Cardiac muscle cell (in vitro differentiated cells and primary cell): ENCODE measurements around the gene SMOC1. TPM values are rescaled to one million over a fixed set of nuclear protein-coding genes. Genes with fewer than 3 reads are reported as not detected.

ENCODE experiments used
- DNase-seq, 2 donors: peaks; one replicate each; pipeline versions ENCODE4 v3.0.0 to v3.0.0-alpha.2; 2010 to 2017; ENCODE audit warnings: low read depth in 1 of 2, low spot score in 1 of 2
- H3K27ac ChIP-seq: fragments of 200-600 bp; sonication (generic); 2 replicates; pipeline ENCODE4 v1.5.1; 2016
- H3K27me3 ChIP-seq: fragments of 200-600 bp; sonication (generic); 2 replicates; pipeline ENCODE4 v1.6.0; 2016; ENCODE audit warnings: control low read depth
- H3K36me3 ChIP-seq: fragments of 200-600 bp; sonication (generic); 2 replicates; pipeline ENCODE4 v1.5.1; 2016; ENCODE audit warnings: control low read depth
- H3K4me1 ChIP-seq: fragments of 200-600 bp; sonication (generic); 2 replicates; pipeline ENCODE4 v1.8.1; 2017; ENCODE audit warnings: low read depth, mild to moderate bottlenecking, mixed run types
- H3K4me3 ChIP-seq: fragments of 200-600 bp; sonication (generic); 2 replicates; pipeline ENCODE4 v1.5.1; 2016; ENCODE audit warnings: mild to moderate bottlenecking
- H3K9me3 ChIP-seq: fragments of 200-600 bp; sonication (generic); 2 replicates; pipeline ENCODE4 v1.5.1; 2017; ENCODE audit warnings: low read depth, mild to moderate bottlenecking, control low read depth
- polyA plus RNA-seq: library from polyadenylated mRNA; unstranded; fragments of >200 nt; fragmentation: Nextera tagmentation; extraction: Ambion mirVana; gene quantifications from 2 replicates; pipeline ENCODE4 v1.2.1, GENCODE V29; 2016
- total RNA-seq: library from RNA; depleted of rRNA; stranded (reverse); fragments of >200 nt; gene quantifications from 2 replicates; pipeline ENCODE4 v1.2.3, GENCODE V29; 2016
- TF ChIP-seq, protein P1 (sequence below): IDR thresholded peaks from 2 replicates; pipeline ENCODE4 v1.5.1; 2012; ENCODE audit warnings: low read depth, mild to moderate bottlenecking, low read length

Gene SMOC1
- total and polyA plus RNA-seq, 2 experiments from 2014 or later, result 1.9 to 24.7 TPM

DNA sequence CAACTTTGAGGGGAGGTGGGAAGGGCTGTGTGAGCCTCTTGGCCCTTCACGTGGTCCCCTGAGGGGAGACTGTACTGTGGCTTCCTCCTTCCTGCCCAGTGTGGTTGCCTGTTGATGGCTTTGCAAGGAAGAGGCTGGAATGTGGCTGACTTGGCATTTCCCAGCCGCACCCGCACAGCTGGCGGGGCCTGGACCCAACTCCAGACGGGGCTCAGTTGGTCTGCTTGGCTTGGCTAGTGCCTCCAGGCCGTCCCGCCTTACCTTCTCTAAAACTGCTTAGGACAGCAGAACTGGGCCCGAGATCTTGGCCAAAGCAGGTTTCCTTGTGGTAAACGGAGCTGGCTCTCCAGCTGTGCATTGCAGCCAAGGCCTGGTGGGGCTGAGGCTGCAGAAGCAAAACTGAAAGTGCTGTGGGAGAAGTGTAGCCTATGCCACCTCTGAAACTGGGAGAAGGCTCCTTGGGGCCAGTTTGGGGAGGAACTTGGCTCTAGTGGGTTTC is 139.5 kb downstream of the SMOC1 start:
- Histone ChIP-seq H3K27me3 (no peaks in the 10 kb centered on the region), H3K27ac (no peak overlapping the region), H3K36me3 (no peaks in the 10 kb centered on the region), H3K4me3 (no peak overlapping the region), H3K4me1 (peaks cover 9% of the 10 kb centered on the region), H3K9me3 (no peaks in the 10 kb centered on the region)
- TF ChIP-seq, protein P1, sequence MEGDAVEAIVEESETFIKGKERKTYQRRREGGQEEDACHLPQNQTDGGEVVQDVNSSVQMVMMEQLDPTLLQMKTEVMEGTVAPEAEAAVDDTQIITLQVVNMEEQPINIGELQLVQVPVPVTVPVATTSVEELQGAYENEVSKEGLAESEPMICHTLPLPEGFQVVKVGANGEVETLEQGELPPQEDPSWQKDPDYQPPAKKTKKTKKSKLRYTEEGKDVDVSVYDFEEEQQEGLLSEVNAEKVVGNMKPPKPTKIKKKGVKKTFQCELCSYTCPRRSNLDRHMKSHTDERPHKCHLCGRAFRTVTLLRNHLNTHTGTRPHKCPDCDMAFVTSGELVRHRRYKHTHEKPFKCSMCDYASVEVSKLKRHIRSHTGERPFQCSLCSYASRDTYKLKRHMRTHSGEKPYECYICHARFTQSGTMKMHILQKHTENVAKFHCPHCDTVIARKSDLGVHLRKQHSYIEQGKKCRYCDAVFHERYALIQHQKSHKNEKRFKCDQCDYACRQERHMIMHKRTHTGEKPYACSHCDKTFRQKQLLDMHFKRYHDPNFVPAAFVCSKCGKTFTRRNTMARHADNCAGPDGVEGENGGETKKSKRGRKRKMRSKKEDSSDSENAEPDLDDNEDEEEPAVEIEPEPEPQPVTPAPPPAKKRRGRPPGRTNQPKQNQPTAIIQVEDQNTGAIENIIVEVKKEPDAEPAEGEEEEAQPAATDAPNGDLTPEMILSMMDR, result no peak
- peak in 1 of 2 donors; percentile 56 for DNase-seq

DNA sequence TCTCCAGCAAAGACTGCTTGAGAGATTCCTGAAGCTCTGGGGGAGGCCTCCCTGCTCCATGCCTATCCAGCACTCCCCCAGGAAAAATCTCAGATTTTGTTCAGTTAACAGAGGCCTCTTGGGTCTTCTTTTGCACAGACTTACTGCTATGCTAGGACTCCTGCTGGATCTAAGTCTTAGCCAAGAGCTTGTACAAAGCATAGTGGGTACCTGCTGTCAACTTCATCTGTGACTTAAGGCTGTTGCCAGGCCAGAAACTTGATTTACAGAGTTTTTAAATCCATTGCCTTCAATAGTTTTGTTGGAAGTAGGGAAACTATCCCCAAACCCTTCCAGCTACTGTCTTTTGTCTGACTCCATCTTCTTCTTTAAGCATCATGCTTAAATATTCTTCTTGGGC is 140.5 kb downstream of the SMOC1 start:
- no peak for DNase-seq
- H3K36me3 ChIP-seq, result no peaks in the 10 kb centered on the region
- H3K27me3 ChIP-seq, result no peaks in the 10 kb centered on the region
- TF ChIP-seq, protein P1, result no peak
- H3K9me3 ChIP-seq, result no peaks in the 10 kb centered on the region
- no peak overlapping the region for H3K4me3 ChIP-seq
- H3K4me1 ChIP-seq, result peaks cover 9% of the 10 kb centered on the region
- H3K27ac ChIP-seq, result no peak overlapping the region

DNA sequence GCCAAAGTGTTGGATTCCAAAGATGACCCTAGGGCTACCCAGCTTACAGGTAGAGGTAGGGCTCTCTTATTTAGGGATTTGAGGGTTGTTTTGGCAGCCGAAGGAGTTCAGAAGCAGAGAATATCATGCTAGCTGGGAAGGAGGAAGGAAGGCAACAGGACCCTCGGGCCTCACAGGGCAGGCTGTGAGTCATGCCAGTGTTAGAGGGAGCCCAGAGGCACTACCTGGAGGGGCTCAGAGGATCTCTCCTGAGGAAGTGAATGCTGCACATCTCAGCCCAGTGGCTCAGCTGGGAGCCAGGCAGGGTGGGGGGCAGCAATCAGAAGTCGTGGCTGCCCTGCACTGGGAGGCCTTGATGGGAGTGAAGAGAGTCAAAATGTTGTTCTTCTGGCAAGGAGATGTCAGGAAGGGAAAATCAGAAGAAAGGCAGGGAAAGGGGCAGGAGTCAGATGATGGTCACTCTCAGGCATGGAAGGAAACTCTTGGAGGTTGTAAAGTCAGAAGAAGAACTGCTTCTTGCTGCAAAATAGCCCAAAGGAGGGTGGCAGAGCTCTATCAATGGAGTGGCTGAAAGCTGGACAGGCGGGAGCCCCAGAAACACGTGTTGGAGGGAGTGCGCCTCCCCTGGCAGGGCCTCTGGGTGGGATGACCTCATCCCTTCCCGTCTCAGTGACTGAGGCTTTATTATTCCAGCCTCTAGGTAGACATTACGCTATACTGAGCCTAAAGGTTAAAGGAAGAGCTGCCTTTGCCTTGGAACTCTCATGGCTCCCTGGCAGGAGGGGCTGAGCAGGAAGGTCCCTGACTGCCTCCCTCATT is 141.3 kb downstream of the SMOC1 start:
- Histone ChIP-seq H3K4me3 (no peak overlapping the region), H3K27ac (no peak overlapping the region), H3K4me1 (peaks cover 6% of the 10 kb centered on the region), H3K36me3 (no peaks in the 10 kb centered on the region), H3K9me3 (no peaks in the 10 kb centered on the region), H3K27me3 (no peaks in the 10 kb centered on the region)
- TF ChIP-seq, protein P1, result no peak
- DNase-seq, result peak in 1 of 2 donors; percentile 29

DNA sequence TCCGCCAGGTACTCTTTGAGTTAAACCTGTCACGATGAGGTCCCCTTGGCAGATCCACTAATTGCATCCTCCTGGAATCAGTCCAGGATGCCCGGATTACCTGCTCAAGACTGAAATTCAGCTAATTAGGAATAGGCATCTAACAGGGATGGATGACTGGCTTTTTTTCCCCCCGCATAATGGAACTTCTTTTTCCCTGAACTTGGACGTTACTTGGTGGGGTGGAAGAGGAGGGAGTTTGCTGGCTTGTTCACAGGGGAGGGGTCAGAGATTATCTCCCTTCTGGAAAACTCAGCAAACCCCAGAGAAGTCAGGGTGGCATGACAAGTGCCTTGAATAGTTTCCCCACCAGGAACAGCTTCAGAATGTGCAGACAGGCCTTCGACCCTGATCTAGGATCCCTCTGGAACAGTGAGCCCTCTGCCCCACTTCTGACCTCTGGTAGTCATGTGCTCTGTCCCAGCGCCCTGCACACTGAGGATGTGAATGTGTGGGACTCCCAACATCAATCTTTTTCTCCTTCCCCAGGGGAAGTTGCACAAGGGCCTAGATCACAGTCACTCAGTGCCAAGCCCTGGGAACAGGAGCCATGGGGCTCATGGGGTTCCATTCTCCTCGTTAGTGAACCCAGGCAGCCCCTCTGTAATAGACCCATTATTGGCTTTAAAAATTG is 142.5 kb downstream of the SMOC1 start:
- no peak for DNase-seq
- Histone ChIP-seq H3K36me3 (no peaks in the 10 kb centered on the region), H3K27ac (no peak overlapping the region), H3K4me3 (no peak overlapping the region), H3K9me3 (no peaks in the 10 kb centered on the region), H3K4me1 (peaks cover 6% of the 10 kb centered on the region), H3K27me3 (no peaks in the 10 kb centered on the region)
- TF ChIP-seq, protein P1, result no peak

DNA sequence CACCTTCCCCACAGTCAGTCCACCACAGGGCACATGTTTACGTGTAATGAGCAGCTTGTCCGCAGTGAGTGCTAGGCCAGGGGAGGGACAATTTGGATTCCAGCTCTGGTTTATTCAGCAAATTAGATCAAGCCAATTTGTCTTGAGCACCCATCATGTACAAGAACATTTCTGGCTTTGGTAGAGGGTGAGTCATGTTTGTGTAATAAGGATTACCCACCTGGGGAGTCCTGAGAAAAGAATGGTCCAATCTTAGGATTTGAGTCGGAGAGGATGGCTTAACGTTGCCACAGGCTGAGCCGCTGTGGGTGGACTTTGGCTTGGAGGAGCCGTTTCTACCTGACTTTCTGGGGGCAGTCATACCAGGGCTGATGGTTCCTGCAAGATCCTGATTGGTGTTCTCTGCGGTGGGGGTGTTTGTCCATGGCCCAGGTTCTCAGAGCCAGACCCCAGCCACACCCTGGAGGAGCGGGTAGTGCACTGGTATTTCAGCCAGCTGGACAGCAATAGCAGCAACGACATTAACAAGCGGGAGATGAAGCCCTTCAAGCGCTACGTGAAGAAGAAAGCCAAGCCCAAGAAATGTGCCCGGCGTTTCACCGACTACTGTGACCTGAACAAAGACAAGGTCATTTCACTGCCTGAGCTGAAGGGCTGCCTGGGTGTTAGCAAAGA is 143.7 kb downstream of the SMOC1 start:
- no peaks in the 10 kb centered on the region for H3K9me3 ChIP-seq
- TF ChIP-seq, protein P1, result no peak
- peaks cover 6% of the 10 kb centered on the region for H3K4me1 ChIP-seq
- H3K4me3 ChIP-seq, result no peak overlapping the region
- H3K36me3 ChIP-seq, result no peaks in the 10 kb centered on the region
- DNase-seq, result no peak
- H3K27ac ChIP-seq, result no peak overlapping the region
- H3K27me3 ChIP-seq, result no peaks in the 10 kb centered on the region
